ENCODE data around the gene CCM2L. TPM values are rescaled to one million over a fixed set of nuclear protein-coding genes. Genes with fewer than 3 reads are reported as not detected.
A peak's percentile ranks its signal among the peaks of the same experiment; 100 is the strongest.

Gene CCM2L
- total and polyA plus RNA-seq, 2 of the 8 experiments (the other 6 are each of a cell fraction or from before 2014, with no cell fraction given): 5.5 to 15.8 TPM

GRCh38 chr20:31974951-31975487 lies 35.2 kb upstream of the CCM2L start:
- Histone ChIP-seq H3K9ac (replicated peaks in 1 of 4; ENCODE audit: extremely low read depth in 1 of 4, low read depth in 3 of 4, low read length in 3 of 4) (peak overlapping the region in 2 of 4 experiments; percentile 13 to 27; a peak in 4 of 7 replicates), H2BK5ac (ENCODE audit: low read depth, low read length) (peak overlapping the region; percentile 79; the same call in 1 of the 2 replicates), H3K27ac (ENCODE audit: low read depth, low read length) (peak overlapping the region; percentile 51; the same call in 1 of the 2 replicates), H3K27me3 (replicated peaks in 1 of 4; ENCODE audit: control insufficient read depth in 3 of 4, extremely low read depth in 1 of 4, insufficient read depth in 3 of 4, low read length in 3 of 4) (no peaks in the 10 kb centered on the region), H3K23ac (ENCODE audit: insufficient read length) (no peak overlapping the region), H2BK20ac (ENCODE audit: low read length) (peak overlapping the region; percentile 83), H4K20me1 (replicated peaks in 1 of 2; ENCODE audit: control insufficient read depth in 1 of 2, insufficient read depth in 2 of 2, low read length in 2 of 2) (no peaks in the 10 kb centered on the region), H4K91ac (replicated peaks; ENCODE audit: insufficient read length, low read length) (peak overlapping the region; percentile 61), H3K79me2 (ENCODE audit: control insufficient read depth in 1 of 2, insufficient read depth in 2 of 2, low read length in 2 of 2) (no peaks in the 10 kb centered on the region), H2BK12ac (ENCODE audit: low read depth, low read length) (peak overlapping the region; percentile 35; the same call in 1 of the 2 replicates), H2BK120ac (replicated peaks; ENCODE audit: low read depth, low read length) (no peak overlapping the region), H3K56ac (replicated peaks; ENCODE audit: insufficient read length, low read depth, low read length) (no peak overlapping the region), H2AK5ac (ENCODE audit: low read depth, low read length) (no peak overlapping the region), H3K9me3 (ENCODE audit: insufficient read depth in 2 of 2, low read depth in 1 of 2, low read length in 1 of 2) (no peaks in the 10 kb centered on the region), H4K5ac (ENCODE audit: insufficient read length, low read depth, low read length) (peak overlapping the region; percentile 8), H3K36me3 (ENCODE audit: control insufficient read depth in 2 of 4, insufficient read depth in 4 of 4, low read length in 3 of 4) (no peaks in the 10 kb centered on the region), H3K14ac (ENCODE audit: insufficient read length) (no peak overlapping the region), H3K4me3 (ENCODE audit: extremely low read depth in 1 of 4, insufficient read depth in 2 of 4, low read depth in 3 of 4, low read length in 4 of 4) (peak overlapping the region in 3 of 4 experiments; percentile 8 to 41 (median 10); a peak in 6 of 8 replicates), H3K4me1 (replicated peaks in 1 of 4; ENCODE audit: control insufficient read depth in 3 of 4, insufficient read depth in 4 of 4, low read length in 3 of 4) (peaks cover 5 to 14% (median 10%) of the 10 kb centered on the region in 4 experiments), H2BK15ac (ENCODE audit: low read length) (no peak overlapping the region), H3K18ac (ENCODE audit: extremely low read depth, low read length) (peak overlapping the region; percentile 75; the same call in 1 of the 2 replicates), H2AFZ (ENCODE audit: low read length) (peak overlapping the region; percentile 52), H3K4me2 (ENCODE audit: insufficient read depth in 1 of 2, low read depth in 2 of 2, low read length in 2 of 2) (peak overlapping the region; percentile 70), H3K79me1 (ENCODE audit: low read depth, low read length) (no peaks in the 10 kb centered on the region), H3K4ac (replicated peaks; ENCODE audit: insufficient read length, low read depth, low read length) (peak overlapping the region; percentile 29), H3K23me2 (ENCODE audit: low read depth, low read length) (peaks cover 4% of the 10 kb centered on the region; the same call in 1 of the 2 replicates), H4K8ac (ENCODE audit: extremely low read depth, insufficient read depth, low read length) (no peak overlapping the region)
- DNase-seq (ENCODE audit: low read depth in 1 of 2, low spot score in 2 of 2): peak in 1 of 2 experiments; percentile 69
- POLR2A ChIA-PET (ENCODE audit: partially characterized antibody): interaction anchor here (0.6 to 2.3 kb wide), 8 partner anchors 14 to 152 kb away, joined by 3 to 8 read pairs (median 3); no protein-coding TSS in a partner anchor
- peak; percentile 99 for FAIRE-seq
- CTCF ChIA-PET (ENCODE audit: partially characterized antibody): interaction anchor here (0.7 to 4.5 kb wide), 10 partner anchors 15 to 152 kb away, joined by 4 to 20 read pairs (median 4); partner anchors contain the start of gene PDRG1
- WGBS, 2 experiments (ENCODE audit: extremely low coverage in 1 of 2, insufficient coverage in 1 of 2, insufficient read length in 1 of 2, insufficient replicate concordance in 2 of 2, low coverage in 1 of 2, low lambda C conversion rate in 2 of 2, missing lambda C conversion rate in 1 of 2): 8% methylated on average over 10 of the region's 10 CpGs; no CpG with 5 or more reads in 1 of the 2 experiments
- TF ChIP-seq POU5F1 (IDR thresholded peaks at IDR 0.05; ENCODE audit: low read depth, low read length) (no peak), EZH2 (IDR thresholded peaks at IDR 0.05; ENCODE audit: low read depth, low read length, severe bottlenecking) (no peak), TEAD4 (IDR thresholded peaks at IDR 0.05; ENCODE audit: low read depth, low read length) (no peak), CREB1 (IDR thresholded peaks at IDR 0.05) (no peak), EP300 (IDR thresholded peaks at IDR 0.05; ENCODE audit: borderline replicate concordance in 1 of 2, low read depth in 2 of 2, low read length in 2 of 2) (no peak), SIX5 (IDR thresholded peaks at IDR 0.05; ENCODE audit: low read depth, low read length) (no peak), FOSL1 (IDR thresholded peaks at IDR 0.05; ENCODE audit: insufficient read depth, low read depth, low read length) (no peak), POLR2A (IDR thresholded peaks at IDR 0.05; ENCODE audit: control extremely low read depth in 1 of 2, low read depth in 2 of 2, low read length in 2 of 2) (peak in 1 of 2 experiments; percentile 78; a peak in 2 of 3 replicates), CHD2 (IDR thresholded peaks at IDR 0.05; ENCODE audit: low read length) (no peak), GTF2F1 (IDR thresholded peaks at IDR 0.05; ENCODE audit: borderline replicate concordance, low read depth, low read length) (no peak), BACH1 (IDR thresholded peaks at IDR 0.05; ENCODE audit: low read length) (no peak), BRCA1 (IDR thresholded peaks at IDR 0.05; ENCODE audit: low read depth, low read length) (no peak)
